Anterior cingulate cortex (tissue), 58 donors: ENCODE measurements around the gene SWAP70.
A peak's percentile ranks its signal among the peaks of the same experiment; 100 is the strongest.

Experiments
- DNase-seq, 58 donors: peaks; one replicate each; lab custom pipeline; 2025; lab: John Stamatoyannopoulos, UW

The SWAP70 gene

DNA sequence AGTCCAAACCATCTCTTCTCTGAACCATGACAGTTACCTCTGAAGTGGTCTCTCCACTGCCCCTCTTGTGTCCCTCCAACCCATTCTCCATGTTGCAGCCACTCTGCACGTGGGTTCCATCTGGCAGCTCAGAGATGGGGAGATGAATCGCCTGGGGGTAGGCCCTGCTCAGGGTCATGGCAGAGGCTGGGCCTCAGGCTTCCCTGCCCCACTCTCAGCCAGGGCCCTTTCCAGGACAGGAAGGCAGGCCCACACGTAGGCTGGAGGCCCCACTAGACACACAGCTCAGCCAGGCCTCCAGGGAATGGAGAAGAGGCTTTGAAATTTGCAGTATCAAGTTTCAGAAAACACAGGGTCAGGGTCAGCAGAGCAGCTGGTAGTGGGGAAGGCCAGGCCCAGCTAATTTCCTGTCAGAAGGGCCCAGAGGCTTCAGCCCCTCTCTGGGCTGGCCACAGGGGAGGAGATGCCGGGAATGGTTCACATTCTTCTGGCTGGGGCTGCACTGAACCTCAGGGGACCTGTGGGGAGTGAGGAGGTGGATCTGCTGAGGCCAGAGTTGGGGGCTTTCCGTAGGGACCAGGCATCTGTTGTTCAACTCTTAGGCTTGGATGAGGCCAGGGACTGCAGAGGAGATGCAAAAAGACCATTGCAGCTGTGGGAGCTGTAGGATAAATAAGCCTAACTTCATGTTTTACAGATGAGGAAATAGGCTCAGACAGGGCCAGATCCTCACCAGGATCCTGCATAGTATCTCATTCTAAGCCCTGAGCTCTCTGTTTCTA lies 101.6 kb downstream of the SWAP70 start:
- no peak for DNase-seq

DNA sequence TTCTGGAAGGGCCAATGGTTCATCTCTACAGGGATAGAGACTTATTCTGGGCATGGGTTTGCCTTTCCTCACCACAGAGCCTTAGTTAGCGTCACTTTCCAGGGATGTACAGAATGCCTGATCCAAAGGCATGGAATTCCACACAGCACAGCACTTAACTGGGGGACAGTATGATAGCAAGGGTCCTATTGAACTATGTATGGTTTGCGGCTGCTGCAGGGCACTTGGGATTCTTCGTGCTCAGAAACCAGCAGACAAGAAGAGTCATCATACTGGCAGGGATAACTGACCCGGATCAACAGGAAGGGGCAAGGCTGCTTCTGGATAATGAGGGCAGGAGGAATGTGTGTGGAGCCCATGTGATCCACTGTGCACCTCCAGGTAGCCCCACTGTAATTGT lies 105.7 kb downstream of the SWAP70 start:
- DNase-seq: no peak

DNA sequence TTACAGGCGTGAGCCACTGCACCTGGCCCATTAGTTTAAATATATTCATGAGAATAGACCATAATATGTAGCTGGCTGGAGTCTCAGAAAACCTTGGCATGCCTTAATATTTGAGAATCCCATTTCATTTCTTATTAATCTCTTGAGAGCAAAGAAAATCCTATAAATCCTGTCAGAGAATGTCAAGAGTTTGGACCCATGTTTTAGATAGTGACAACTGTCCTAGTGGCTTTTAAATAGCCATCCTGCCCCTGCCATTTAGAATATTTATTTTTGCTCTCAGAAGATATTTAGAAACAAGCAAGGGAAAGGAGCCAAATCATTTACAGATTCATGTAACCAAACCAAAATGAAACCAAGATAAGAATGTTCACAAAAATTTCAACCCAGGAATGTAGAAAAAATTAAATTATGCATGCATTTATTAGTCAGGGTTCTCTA lies 107.2 kb downstream of the SWAP70 start:
- no peak for DNase-seq

DNA sequence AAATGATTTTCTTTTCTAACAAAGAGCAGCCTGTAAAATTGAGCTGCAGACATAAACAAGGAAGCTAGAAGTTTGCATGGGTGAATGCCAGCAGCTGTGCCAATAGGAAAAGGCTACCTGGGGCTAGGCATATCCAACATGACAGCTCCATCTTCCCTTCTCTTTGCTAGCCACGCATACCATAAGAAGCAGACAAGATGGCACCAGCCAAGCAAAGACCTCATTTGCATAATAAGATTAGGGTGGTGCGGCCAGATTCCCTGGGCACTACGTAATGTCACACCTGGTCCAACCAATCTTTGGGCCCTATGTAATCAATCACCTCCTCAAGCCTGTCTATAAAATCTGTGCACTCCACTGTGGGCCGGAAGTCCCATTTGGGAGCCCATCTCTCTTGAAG lies 108.3 kb downstream of the SWAP70 start:
- DNase-seq: no peak

DNA sequence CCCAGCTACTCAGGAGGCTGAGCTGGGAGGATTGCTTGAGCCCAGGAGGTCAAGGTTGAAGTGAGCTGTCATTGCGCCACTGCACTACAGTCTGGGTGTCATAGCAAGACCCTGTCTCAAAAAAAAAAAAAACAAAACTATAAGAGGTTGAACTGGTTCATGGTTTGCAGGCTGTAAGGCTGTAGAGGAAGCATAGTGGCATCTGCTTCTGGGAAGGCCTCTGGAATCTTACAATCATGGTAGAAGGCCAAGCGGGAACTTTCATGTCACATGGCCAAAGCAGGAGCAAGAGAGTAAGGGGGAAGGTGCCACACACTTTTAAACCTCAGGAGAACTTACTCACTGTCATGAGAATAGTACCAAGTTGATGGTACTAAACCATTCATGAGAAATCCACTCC lies 109.6 kb downstream of the SWAP70 start:
- DNase-seq: no peak

DNA sequence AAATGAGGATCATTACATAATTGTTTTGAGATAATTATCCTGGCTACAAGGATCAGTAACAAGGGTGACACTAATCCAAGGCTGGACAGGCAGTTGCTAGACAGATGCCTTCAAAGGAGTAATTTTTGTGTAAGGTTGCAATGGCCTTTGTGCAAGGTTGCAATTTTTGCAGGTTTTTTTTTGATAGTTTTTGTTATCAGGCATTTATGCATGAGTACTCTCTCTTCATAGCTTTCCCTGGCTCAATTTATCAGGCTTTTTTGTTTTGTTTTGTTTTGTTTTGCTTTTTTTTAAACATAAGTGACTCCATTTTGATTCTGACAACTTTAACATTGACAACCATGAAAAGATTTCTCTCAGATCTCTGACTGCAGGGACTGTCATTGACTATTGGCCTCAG lies 110.2 kb downstream of the SWAP70 start:
- no peak for DNase-seq

DNA sequence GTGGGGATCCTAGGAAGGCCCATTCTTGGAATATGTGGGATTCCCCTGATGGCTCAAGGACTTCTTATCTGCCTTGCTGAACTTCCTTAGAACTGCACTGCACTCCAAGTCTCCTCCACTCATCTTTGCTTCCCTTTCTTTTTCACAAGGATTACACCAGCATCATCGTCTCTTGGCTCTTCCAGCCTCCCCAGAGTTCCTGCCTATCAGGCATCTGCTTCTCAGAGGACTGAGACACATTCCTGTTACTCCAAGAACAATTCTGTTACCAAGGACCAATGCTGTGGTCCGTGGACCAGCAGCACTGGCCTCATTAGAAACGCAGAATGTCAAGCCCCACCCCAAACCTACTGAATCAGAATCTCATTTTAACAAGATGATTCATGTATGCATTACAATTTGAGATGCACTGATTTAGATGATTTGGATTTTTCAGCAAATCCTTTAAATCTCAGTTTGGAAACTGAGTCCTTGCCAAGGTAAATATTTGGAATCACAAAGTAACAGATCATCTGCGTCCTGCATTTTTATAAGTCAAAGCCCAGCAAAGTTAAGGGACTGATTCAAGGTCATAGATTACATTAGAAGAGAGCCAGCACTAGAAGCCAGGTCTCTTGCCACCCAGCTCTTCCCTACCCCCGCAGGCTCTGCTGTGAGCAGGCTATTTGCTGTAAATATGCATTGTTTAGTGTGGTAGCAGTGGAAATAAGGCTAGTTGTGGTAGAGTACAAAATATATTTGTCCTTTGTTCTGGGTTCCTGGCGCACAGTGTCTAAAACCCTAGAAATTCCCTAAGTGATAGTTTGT lies 110.9 kb downstream of the SWAP70 start:
- no peak for DNase-seq

DNA sequence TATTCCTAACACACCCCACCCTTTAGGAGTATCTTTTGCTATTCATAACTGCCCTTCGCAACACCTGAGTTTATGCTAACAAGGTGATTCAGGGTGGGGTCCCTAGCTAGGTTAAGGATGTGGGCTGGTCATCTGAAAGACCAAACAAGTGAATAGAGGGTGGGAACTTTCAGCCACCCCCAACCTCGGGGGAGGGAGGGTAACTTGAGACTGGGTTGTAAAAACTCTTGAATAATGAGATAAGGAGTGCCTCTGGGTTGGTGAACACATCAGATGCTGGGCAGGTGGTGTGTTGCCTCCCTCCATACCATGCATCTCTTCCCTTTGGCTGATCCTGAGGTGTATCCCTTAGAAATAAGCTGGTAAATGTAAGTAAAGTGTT lies 111.5 kb downstream of the SWAP70 start:
- no peak for DNase-seq

DNA sequence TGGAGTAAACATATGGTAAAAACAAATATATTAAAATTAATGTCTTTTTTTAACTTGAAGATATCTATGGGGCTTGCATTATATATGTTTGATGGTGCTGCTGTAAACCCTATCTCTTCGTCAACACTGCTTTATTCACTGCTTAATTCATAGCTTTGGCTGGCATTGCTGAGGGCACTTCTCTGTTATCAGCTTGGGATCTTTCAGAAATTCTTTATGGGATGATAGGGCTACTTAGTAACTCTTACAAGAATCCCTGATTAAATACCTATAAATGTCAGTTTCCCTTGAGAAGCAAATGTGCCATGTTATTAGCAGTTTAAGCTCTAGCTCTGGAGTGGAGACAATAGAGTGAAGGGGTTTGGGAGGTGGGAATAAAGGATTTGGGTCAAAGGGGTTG lies 112.3 kb downstream of the SWAP70 start:
- DNase-seq: no peak

DNA sequence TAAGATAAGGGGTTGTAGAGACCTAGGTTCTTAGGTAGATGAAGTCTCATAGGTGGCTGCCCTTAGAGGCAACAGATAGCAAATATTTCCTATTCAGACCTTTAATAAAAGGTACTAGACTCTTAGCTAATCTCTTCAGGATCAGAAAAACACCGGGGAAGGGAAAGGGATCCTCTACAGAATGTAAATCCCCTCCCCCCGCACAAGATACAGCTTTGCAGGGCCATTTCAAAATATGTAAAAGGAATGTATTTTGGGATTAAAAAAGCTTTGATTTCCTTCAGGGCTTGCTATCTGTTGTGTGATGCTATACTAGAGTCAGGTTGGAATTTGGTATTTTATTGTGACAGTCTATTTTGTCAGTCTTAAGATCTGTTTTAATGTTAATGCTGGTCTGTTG lies 113.2 kb downstream of the SWAP70 start:
- DNase-seq: no peak

DNA sequence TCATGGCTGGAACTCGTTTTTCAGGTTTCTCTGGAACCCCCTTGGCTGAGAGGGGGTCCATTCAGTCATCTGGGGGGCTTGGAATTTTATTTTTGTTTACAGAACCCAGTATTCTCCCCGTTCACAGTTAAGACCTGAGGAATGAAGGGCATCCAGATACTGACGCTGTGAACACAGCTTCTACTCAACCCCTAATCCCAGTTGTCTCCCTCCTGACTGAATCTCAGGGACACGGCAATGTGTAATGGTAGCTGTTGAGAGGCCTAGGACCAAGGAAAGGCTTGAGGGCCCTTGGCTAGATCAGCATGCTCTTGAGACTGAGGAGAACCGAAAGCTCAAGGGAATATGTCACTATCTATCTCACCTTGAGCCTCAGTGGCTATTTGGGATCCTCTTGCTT lies 113.6 kb downstream of the SWAP70 start:
- DNase-seq: no peak

DNA sequence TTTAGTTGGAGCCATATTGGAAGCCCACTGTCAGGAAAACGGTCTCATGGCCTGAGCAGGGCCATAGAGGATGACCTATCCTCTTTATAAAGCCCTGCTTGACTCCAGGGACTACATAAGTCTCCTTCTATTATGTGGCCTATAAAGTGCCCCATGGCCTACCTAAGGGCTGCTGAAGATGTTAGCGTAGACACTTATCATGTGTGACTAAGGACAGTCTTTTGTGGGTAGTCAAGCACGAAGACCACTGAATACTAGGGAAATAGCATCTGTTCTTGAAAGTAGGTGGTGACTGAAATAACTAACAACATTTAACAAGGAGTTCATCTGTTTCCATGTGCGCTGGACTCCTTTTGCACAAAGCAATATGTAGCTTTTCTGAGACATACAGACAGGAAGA lies 117.1 kb downstream of the SWAP70 start:
- no peak for DNase-seq

DNA sequence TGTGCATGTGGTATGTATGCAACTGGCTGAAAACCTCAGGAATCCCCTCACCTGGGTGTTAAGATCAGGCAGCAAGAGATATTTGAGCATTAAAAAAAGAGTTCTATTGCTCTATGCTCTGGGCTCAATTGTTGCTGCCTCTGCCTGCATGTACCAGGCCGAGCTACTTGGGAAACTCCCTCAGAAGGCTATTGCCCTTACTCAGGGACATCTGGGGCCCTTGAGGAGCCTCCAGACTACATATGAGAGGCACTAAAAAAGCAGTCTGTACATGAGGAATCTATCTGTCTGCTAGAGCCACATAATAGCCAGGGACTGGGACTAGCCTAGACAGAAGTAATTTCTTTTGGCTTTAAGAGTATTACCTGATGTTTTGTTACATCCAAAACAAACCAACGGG lies 120.1 kb downstream of the SWAP70 start:
- DNase-seq: no peak

DNA sequence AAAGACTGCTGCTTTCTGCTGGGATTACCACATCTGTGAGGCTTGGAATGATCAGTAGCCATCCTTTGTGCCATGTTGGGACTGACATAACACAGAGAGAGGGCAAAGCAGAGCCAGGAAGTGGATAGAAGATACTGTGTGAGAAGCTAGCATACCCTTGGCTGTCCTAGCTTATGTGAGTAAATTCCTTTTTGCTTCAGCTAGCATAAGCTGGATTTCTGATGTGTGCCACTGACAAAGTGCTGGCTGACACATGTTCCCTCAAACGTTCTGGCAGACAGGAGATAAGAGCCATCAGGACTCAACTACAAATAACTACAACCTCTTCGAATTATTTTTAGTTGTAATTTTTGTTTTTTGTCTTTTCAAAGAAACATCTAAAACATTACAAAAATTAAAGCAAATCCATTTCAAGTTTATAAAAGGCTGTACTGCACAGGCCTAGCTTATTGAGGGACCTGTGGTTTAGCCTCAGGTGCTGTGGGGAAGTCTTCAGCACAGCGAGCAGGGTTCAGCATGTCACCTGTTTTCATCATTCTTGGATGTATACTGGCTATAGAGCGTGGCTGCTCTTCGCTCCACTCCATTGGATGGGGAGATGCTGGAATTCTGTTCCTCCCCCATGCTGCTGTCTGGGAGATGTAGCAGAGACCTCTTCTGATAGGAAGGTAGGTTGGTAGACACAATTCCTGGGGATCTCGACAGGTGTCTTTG lies 120.9 kb downstream of the SWAP70 start:
- no peak for DNase-seq

DNA sequence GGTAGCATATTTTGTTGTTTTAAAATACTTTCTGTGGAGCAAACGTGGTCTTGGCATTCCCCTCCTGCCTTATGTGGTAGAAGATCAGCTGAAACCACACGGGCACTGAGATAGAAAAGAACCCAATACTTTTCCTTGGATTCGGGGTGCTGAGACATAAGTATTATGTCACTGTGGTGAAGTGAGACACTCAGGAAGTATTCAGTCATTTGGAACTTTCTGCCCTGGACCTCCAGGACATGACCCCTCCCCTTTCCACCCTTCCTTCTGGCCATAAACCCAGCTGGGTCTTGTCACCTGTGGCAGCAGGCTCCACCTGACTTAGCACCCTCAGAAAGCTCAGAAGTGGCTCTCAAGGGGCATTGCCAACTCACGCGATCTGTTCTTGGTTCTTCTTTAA lies 123.4 kb downstream of the SWAP70 start:
- DNase-seq: no peak

DNA sequence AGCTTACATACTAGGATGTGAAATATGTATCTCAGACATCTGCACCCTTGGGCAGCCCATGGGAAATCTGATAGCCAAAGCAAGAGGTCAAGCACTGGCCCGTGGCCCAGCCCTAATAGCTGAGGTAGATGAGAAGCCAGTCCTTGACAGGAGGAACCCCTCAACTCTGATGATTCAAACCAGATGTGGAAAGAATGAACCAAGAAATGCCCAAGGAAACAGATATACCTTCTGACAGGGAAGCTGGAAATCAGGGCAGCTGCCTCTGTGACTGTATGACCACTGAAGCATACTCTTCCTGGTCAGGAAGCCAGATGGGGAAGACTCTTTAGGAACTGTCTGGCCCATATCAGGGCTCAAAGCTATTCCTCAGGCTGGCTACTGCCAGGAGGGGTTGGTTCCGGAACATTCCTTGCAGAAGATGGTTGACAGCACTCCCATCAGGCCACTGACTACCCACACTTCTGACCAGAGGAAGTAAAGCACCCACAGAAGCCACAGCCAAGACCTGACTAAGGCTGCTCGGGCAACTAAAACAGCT lies 124.2 kb downstream of the SWAP70 start:
- peak in 1 of 58 donors; percentile 2 for DNase-seq

DNA sequence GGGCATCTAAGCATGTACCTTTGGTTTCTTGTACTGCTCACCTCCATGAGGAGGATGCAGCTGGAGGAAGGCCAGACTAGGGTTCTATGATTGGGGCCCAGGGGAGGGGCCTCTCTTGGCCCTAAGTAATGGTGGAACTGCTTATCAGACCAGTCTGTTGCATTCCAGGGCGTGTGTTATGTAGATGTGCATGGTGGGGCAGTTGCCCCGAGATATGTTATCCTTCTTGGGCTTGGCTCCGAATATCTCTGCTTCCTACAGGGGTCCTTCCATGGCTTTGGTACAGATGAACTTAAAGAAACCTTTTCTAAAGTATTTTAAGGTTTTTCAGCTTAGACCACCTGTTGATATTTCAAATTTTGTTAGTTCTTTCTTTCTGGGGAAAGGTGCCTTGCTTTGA lies 126.0 kb downstream of the SWAP70 start:
- no peak for DNase-seq

DNA sequence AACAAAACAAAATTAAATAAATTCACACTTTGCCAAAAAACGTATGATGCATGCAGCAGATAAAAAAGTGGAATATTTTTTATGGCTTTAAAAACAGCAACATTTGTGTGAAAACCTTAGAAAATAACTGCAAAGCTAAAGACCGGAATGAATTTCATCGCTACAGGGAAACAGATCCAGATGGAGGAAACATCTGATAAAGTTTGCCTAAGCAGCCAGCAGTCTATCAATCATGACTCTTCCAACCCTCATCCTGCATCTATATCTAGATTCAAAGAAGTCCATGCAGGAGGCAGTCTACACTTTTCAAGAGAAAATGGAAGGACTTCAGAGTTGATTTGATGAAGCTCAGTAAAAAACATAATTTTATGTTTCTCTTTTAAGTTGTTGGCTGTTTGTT lies 126.8 kb downstream of the SWAP70 start:
- no peak for DNase-seq

DNA sequence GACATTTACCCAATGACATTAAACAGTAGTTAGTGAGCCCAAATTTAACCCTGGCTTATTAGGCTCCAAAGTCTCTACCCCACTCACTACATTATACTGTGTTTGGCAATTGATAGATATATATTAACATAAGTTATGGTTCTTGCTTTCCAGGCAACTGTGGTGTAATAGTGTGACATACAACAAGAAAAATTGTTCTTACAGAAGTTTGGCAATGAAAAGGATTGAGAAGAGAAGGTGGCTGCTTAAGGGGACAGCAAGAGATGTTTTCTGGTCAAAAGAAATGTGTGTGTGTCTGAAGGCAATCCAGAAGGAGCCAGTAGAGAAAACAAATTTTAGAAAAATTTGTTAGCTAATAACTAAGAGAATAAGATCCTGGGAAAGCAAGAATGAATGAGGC lies 132.4 kb downstream of the SWAP70 start:
- DNase-seq: no peak

DNA sequence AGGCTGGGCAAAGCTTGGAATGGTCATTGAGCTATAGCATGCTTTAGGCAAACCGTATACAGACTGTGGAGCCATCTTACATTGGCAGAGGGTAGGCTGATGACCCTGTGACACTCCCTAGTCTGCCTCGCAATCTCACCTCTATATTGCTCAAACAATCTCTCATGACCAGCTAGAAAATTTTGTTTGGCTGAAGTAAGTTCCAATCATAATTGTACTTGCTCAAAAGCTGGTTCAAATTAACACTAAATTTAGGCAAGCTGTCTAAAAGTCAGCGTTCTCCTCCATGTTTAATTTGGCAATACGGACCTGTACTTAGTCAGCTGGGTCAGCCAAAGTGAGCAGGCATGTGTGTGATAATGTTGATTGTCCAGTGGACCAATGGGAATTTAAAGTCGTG lies 133.0 kb downstream of the SWAP70 start:
- DNase-seq: no peak

DNA sequence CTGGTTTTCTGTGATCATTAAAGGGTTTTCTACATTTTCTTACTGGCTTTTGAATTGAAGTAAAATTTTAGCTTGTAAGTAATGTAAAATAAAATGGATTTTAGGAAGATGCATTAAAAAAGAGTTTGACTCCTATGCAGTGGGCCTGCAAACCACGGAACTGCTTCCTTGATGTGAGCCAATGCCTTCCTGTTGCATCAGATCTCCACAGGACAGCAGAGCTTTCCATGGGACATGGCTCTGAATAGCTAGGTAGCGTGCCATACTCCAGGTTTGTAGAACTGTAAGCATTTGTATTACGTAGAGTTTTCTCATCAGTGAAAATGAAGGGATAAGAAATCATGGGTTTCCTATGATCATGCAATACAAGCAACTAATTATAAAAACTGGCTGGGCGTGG lies 133.4 kb downstream of the SWAP70 start:
- DNase-seq: no peak
